LHCN-M2 (cell line): ENCODE data around the gene DDO. TPM values are rescaled to one million over a fixed set of nuclear protein-coding genes. Genes with fewer than 3 reads are reported as not detected.

Experiments used
- DNase-seq: peaks from one replicate; pipeline ENCODE4 v3.0.0-alpha.2; 2012; ENCODE audit warnings: low read depth
- polyA plus RNA-seq: library from polyadenylated mRNA; unstranded; fragments of >200 nt; gene quantifications from one replicate; pipeline ENCODE4 v1.2.1, GENCODE V29; 2012; ENCODE audit warnings: missing spikeins
- total RNA-seq: library from RNA; depleted of rRNA; stranded (reverse); fragments of >200 nt; gene quantifications from 2 replicates; pipeline ENCODE4 v1.2.3, GENCODE V29; 2014; rRNA removed

Gene DDO, protein sequence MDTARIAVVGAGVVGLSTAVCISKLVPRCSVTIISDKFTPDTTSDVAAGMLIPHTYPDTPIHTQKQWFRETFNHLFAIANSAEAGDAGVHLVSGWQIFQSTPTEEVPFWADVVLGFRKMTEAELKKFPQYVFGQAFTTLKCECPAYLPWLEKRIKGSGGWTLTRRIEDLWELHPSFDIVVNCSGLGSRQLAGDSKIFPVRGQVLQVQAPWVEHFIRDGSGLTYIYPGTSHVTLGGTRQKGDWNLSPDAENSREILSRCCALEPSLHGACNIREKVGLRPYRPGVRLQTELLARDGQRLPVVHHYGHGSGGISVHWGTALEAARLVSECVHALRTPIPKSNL
- total RNA-seq, result 2.6 and 3.3 TPM in 2 replicates
- polyA plus RNA-seq, result 3.1 TPM

DNA sequence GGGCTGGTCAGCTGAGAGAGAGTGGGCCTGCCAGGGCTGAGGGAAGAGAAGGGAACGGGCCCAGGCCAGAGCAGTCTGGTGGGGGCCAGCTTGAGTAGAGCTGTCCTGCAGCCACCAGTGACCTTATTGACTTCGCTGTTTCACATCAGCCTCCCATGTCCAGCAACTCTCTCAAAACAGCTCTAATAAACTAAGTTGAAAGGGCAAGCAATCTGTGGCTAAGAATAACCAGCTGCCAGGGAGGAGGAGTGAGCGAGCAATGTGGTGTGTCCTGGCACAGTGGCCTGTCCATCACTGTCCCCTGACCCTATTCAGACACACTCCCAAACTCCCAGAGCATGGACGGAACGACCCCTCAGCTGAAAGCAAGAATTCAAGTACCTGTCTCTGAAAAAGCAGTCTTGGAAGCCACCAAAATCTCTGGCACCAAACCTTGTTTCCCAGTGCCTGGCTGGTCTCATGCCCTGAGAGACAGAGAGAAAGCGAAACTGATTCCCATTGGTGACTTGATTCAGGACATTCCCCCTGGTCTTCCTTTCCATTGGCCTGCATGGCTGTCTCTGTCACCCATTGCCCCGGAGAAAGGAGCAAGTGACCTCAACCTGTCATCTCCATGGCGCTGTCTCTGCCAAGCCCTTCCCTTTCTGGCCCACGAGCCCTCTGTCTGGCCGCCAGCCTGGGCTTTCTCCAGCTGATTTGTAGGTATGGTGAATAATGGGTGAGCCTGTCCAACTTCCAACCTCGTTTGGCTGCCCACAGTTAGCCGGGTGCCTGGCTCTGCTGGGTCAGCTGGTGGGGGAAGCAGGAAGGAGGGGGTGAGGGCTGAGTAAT is at the start of gene DDO:
Gene DDO (minus strand): TSS at position 490 of the 831 bp plus-strand sequence. CDS start 2,113 bp downstream, outside the sequence.
- DNase-seq, result peak; percentile 78

DNA sequence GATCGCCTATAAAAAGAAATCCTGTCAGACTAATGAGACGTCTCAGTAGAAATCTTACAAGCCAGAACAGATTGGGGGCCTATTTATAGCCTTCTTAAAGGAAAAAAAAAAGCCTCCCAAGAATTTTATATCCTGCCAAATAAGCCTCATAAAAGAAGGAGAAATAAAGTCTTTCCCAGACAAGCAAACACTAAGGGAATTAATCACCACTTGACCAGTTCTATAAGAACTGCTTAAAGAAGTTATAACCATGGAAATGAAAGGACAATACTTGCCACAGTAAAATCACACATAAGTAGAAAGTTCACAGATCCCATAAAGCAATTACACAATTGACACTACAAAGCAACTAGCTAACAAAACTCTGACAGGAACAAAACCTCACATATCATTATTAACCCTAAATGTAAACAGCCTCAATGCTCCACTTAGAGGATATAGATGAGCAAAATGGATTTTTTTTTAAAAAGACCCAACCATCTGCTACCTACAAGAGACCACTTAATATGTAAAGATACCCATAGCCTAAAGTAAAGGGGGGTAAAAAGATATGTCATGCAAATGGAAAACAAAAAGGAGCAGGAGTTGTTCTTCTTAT is 47.6 kb upstream of the DDO start:
- DNase-seq, result no peak

DNA sequence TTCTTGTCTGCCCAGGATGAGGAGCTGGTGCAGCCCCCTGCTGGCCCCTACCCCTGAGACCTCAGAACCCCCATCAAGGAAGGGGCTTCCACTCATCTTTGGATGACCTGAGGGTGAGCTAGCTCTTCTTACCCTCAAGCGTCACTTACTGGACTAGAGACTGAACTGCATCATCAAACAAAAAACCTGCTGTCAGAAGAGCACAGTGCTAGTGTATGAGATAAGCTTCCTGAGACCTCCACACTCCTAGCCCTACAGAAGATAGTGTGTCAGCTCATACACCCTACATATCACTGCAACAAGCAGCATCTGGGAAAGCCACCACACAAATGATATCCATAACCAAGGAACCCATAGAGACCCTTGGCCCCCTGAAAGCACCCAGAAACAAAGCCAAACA is 46.0 kb upstream of the DDO start:
- no peak for DNase-seq

DNA sequence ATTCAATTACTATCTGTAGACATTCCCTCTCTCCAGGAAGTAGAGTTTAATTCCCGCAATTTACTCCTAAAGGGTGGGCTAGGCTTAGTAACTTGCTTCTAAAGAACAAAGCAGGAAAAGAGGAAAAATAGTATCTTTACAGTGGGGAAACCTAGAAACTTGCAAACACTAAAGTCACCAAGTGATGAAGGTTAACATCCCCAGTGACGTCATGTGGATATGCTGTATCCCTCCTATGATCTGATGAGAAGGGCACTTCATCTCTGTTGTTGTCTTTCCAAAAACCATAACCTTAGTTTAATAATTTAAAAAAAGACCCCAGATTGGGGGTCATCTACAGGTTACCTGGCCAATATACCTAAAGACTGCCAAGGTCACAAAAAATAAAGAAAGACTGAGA is 43.8 kb upstream of the DDO start:
- DNase-seq, result no peak

DNA sequence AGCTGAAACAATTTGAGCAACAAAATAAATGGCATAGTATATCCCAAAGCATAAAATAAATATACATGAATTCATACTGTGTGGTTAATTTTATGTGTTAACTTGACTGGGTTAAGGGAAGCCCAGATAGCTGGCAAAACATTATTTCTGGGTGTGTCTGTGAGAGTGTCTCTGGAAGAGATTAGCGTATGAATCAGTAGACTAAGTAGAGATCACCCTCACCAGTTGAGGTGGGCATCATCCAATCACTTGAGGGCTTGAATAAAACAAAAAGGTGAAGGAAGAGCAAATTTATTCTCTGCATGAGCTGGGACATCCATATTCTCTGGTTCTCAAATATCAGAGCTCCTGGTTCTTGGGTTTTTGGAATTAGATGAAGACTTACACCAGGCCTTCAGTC is 43.1 kb upstream of the DDO start:
- DNase-seq, result no peak

DNA sequence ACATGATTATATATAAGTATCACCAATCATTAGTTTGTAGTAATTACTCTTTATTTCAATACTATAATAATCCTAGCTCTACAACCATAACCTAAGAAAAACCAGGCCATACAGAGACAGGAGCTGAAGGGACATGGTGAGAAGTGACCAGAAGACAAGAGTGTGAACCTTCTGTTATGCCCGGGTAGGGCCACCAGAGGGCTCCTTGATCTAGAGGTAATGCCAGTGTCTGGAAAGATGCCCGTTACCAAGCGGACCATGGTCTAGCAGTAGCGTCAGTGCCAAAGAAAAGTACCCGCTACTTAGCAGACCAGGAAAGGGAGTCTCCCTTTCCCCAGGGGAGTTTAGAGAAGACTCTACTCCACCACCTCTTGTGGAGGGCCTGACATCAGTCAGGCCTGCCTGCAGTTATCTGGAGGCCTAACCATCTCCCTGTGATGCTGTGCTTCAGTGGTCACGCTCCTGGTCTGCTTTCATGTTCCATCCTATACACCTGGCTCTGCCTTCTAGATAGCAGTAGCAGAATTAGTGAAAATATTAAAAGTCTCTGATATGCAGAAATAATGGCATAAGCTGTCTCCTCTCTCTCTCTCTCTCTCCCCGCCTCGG is 42.3 kb upstream of the DDO start:
- DNase-seq, result peak; percentile 30

DNA sequence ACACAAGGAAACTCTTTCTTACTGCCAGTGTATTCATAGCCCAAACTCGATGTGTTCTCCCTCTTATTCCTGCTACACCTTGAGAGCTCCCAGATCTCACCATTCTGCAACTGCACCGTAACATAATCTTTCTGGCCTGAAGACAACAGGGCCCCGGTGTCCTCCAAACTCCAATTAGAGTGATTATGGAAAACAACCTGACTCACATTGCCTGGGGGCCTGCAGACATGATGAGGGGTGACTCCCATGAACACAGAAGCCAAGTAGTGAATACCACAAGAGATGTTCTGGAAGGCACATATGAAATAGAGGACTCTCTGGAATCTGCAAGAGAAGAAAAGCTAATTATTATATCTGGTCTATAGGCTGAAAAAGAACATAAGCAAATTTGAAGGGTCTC is 41.3 kb upstream of the DDO start:
- DNase-seq, result no peak

DNA sequence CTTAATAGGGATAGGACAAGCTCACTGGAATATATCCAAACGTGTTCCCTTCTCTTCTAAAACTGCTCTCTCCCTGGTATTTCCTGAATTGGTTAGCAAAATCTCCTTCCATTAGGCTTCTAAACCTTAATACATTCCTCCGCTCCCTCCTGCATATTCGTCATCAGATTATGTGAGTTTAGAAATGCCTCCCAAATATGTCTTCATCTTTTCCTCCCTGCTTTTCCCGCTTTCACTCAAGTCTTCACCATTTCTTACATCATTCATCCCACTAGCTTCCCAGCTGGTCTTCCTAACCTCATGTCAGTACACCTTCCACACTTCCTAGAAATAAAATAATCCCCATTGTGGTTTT is 34.1 kb upstream of the DDO start:
- no peak for DNase-seq

DNA sequence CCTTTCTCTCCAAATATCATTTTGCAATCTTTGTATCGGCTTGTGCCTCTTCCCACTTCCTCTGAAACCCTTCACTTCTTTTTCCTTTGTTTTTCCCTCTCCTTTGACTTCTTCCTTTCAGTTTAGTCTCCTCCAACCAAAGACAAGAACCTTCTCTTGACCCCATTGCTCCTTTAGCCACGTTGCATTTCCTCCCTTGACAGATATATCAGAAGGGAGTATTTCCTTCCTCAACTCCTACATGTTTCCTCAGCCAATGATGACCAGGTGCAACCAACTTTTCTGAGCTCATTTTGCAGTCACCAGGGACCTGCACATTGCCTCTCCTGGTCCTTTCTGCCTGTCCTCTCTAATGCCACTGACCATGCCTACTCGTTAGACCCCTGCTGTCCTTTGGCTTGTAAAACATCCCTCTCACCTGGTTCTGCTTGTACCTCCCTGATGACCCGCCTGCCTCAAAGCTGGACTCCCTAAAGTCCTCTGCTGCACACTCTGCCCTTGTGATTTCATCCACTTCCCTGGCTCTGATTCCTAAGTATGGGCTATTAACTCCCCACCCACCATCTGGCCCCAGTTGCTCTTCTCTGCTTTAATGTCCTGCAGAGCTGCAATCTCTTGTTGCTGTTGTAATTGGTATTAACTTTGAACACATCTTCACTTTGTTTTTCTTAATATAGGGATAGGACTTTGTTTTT is 33.6 kb upstream of the DDO start:
- DNase-seq, result no peak

DNA sequence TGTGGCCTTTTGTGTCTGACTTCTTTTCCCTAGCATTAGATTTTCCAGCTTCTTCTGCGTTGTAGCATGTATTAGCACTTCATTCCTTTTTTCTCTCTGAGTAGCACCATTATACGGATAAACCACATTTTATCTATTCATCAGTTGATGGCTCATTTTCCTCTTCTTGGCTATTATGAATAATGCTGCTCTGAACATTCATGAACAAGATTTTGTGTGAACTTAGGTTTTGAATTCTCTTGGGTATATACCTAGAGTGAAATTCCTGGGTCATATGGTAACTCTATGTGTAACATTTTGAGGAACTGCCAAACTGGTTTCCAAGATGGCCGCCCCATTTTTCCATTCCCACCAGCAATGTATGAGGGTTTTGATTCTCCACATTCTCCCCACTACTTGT is 32.4 kb upstream of the DDO start:
- DNase-seq, result no peak

DNA sequence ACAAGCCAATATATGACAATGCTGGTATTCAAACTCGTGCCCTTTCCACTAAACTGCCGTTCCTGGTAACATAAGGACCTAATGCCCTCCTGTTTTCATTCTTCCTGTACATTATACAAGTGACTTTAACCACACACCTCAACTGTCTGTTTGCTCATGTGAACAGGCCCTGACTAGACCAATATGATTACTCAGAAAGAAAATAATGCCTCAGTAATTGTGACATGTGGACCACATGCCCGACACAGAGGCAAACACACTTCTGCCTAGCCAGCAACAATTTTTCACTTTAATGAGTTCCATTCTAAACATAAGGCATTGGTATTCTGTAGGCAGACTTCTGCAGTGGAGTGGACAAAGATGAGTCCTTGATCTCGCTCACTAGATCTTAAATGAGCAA is 31.0 kb upstream of the DDO start:
- DNase-seq, result peak; percentile 6

DNA sequence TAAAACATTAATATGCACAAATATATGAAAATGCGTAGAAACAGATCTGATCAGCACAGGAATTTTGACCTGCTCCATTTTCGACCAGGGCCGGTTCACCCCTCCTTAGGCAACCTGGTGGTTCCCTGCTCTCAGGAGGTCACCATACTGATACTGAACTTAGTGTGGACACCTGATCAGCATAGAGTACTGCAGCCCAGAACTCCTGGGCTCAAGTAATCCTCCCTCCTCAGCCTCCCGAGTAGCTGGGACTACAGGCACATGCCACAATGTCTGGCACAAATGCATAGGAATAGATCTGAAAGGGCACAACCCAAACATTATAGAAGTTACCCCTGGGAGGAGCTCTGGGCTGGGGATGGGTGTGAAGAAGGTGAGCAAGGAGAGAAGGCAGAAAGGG is 24.7 kb upstream of the DDO start:
- no peak for DNase-seq

DNA sequence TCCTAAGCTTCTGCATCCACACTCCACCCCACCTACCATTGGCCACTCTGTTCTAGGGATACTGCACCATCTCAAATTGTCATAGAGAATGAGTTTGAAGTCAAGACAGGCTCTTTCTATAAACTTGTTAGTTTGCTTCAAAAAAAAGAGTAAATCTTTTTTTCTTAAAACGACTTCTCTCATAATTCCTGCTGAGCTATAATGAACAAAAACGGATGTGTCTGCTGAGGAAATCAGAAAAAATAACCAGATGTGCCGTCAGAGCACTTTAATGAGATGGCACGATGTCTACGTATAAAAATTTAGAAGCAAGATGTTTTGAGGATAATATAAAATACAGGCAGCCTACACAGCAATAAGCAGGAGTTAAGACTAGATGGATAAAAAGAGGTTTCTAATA is 24.0 kb upstream of the DDO start:
- DNase-seq, result no peak

DNA sequence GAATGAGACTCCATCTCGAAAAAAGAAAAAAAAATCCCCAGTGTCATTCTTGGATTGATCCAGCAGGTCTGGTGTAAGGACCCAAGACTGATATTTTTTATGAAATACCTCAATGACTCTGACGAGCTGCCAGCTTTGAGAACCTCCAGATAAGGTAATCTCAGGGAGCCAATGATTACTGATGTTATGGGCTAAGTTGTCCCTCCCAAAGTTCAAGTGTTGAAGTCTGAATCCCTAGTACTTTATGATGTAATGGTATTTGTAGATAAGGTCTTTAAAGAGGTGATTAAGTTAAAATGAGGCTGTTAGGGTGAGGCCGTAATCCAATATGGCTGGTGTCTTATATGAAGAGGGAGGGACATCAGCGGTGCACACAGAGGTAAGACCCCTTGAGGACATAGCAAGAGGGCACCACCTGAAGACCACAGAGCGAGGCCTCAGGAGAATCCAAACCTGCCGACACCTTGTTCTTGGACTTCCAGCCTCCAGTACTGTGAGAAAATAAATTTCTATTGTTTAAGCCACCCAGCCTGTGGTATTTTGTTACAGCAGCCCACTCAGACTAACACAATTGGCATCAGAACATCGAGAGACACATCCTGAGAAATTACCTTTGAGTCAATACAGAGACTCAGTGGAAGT is 19.7 kb upstream of the DDO start:
- no peak for DNase-seq

DNA sequence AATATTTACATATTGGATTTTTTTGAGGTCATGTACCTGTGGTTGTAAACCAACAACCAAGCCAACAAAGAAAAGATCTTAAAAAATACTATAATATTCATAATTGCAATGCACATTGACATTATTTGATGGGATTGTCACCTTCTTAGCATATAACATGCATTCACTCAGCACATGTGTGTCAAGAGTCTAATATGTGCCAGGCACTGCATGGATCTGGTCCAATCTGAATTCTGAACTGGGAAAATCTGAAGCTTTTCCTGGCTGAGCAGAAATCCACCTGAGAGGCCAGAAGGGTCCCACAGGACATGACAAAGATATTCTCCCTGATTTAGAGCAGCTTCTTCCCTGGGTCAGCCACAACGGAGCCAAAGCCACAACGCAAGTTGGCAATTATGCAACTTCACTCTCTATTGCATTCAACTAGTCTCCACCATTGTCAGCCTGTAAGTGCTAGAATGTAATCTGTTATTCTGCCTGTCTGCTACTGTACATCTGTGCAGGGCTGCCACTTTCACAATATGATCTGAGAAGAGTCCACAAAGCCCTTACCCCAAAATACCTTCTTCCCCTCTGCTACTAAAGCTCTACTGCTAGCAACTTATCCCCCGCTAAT is 17.0 kb upstream of the DDO start:
- DNase-seq, result no peak

DNA sequence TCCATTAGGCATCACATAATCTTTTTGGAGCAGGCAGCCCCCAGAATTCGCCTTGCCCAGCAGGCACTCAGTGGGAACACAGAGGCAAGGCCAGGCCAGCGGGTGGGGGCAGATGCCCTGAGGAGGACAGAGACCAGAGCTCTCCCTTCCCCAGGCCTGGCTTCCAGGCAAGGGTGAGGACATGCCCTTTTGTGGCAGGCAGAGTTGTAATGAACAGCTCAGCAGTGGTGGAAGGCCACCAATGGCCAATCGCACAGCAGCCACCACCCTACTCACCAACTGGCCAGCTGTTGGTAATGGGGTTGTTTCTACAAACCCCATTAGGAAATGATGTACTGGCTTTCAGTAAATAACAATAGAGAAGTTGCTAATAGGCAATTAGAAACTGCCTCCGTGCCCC is 15.4 kb upstream of the DDO start:
- DNase-seq, result no peak

DNA sequence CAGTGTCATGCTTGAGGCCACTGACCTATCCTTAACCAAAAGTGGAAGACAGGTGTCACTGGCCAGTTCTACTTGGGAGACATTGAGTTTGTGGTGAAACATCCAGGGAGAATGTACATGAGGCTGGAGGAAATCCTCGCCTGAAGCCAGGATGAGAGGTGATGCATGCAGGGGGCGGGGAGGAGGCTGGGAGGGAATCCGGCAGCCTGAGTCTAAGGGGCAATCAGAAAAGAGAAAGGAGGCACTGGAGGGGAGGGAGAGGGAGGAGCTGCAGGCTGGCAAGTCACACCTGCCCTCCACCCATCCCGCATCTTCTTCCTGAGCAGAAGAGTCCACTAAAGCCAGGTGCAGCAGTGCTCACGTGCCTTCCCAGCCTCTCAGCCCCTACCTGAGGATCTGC is 14.9 kb upstream of the DDO start:
- DNase-seq, result no peak

DNA sequence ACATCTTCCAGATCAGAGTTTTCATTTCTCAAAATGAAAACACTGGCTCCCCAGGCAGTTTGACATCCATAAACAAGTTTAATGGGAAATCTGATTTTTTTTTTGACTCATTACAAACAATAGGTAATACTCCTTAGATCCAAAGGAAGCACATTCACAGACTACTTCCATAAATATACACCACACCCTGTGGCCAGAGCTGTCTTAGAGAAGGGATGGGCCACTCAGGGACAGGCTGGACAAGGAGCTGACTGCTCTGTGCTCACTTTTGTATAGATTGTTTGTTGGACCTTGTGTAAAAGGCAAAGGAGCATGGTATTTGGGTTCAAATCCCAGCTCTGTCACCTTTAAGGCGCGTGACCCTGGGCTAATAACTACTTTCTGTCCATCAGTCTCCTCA is 12.8 kb upstream of the DDO start:
- no peak for DNase-seq

DNA sequence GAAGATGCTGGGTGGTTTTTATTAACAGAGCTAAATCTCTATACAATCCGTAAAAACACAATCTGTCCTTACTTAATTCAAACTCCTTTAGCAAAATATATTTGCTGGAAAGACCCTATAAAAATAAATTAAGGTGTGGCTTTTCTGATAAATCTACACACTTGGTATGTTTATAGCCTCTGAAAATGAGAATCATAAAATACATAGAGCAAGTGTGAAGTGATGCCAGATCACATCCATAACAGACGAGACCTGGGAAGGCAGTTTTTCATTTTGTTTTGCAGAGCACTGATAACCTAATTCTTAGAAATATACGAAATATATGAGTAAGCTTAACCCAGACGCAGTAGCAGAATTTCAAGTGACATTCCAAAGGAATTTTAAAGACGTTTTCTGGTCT is 10.4 kb upstream of the DDO start:
- no peak for DNase-seq

DNA sequence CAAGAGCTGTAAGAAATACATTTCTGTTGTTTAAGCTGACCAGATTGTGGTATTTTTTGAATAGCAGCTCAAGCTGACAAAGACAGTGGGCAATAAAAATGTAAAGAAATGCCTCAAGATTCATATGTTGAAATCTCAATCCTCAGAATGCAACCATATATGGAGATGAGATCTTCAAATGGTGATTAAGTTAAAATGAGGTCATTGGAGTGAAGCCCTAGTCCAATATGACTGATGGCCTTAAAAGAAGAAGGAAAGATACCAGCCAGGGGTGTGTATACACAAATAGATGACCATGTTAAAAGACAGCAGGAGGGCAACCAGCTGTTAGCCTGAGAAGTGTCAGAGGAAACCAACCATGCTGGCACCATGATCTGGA is 7.1 kb upstream of the DDO start:
- DNase-seq, result no peak
